ENCODE results near the gene TMEM170A. TPM values are rescaled to one million over a fixed set of nuclear protein-coding genes. Genes with fewer than 3 reads are reported as not detected.
"Not testable (repeated sequence)": the region's sequence is repeated elsewhere in the genome, so short reads cannot be mapped to it uniquely, and the experiment has no call there.

The TMEM170A gene
- polyA plus RNA-seq, 1 donor from 2014 or later, result 51.5 TPM

DNA sequence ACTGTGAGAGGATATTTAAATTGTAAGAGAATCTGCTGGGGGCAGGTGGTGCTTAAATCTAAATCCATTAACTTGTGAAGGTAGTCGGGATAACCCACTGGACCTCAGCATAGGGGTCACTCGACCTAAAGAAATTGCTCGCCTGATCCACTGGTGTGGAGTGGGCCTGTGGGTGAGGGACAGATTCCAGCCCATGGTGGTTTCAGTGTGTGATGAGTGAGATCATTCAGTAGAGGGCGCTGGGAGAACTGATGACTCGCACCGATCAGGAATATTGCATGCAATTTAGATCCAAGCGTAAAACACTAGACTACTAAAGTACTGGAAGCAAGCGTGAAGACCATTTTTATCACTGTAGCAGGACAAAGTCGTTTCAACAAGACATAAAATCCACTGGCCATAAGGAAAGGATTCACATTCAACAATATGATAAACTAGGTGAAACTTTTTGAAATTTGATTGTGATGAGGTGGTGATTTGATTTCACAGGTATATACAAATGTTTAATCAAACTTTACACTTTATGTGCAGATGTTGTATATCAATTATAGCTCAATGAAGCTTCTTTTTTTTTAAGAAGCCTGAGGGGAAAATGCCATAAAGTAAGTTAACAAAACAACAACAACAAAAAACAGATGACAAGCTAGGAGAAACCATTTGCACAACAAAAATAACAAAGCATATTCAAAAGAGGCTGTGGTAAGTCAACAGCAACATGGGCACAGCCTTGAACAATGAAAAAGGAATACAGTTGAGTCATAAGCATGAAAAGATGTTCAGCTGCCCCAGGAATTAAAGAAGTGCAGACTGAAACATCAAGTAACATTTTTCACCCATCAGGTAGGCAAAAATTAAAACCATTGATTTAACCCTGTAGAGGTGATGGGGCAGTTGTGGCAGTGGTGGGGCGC lies 7.5 kb upstream of the TMEM170A start:
- Mint-ChIP-seq H3K27me3 (peaks cover 5% of the 10 kb centered on the region), H3K27ac (no peak overlapping the region)

GRCh38 chr16:75466760-75467159 lies 2.3 kb upstream of the TMEM170A start:
- no peak overlapping the region for H3K27ac Mint-ChIP-seq
- peaks cover 10 to 22% (median 16%) of the 10 kb centered on the region in 3 donors for H3K4me1 Mint-ChIP-seq
- peak overlapping the region in 1 of 4 donors; percentile 35 for H3K4me3 Mint-ChIP-seq
- H3K27me3 Mint-ChIP-seq, result peaks cover under 1% of the 10 kb centered on the region
- no peaks in the 10 kb centered on the region for H3K36me3 Mint-ChIP-seq
- no peaks in the 10 kb centered on the region for H3K9me3 Mint-ChIP-seq

More for the DNA sequence above, 7.5 kb upstream of the TMEM170A start:
- H3K4me1 Mint-ChIP-seq, result peaks cover 0 to 5% (median 5%) of the 10 kb centered on the region in 3 donors
- no peaks in the 10 kb centered on the region for H3K9me3 Mint-ChIP-seq
- peaks cover 2% of the 10 kb centered on the region for H3K36me3 Mint-ChIP-seq
- no peak overlapping the region for H3K4me3 Mint-ChIP-seq

- not testable (repeated sequence) for H3K9me3 Mint-ChIP-seq, H3K36me3 Mint-ChIP-seq, H3K27me3 Mint-ChIP-seq
- peak overlapping the region; percentile 82 to 97 (median 89) for H3K27ac Mint-ChIP-seq
- H3K4me3 Mint-ChIP-seq, result peak overlapping the region; percentile 89 to 96 (median 92)
- peaks cover 14 to 34% (median 25%) of the 10 kb centered on the region in 3 donors for H3K4me1 Mint-ChIP-seq
Observed at GRCh38 chr16:75463389-75464121, 934 bp downstream of the TMEM170A start.

- Mint-ChIP-seq H3K4me1 (peaks cover 14 to 41% (median 25%) of the 10 kb centered on the region in 3 donors), H3K27me3 (no peaks in the 10 kb centered on the region)
Observed at GRCh38 chr16:75462806-75463205, 1.7 kb downstream of the TMEM170A start.

DNA sequence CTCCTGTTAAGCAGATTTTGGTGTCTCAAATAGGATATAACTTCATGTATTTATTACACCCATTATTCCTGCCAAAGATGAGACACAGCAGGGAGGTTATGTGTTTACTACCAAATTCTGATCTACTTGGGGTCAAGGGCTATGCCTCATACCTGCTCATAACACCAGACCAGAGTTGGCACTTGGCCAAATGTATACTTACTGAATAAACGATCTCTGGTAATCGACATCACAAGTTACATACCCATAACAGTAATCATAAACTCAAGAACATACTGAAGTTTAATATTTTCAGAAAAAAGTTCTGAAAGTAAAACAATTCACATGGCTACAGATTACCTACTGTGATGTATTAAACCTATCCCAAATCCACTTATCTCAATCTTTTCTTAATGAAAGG lies 2.9 kb downstream of the TMEM170A start:
- H3K4me1 Mint-ChIP-seq, result peaks cover 17 to 41% (median 33%) of the 10 kb centered on the region in 3 donors
- no peak overlapping the region for H3K27ac Mint-ChIP-seq
- peaks cover 2% of the 10 kb centered on the region for H3K36me3 Mint-ChIP-seq
- no peaks in the 10 kb centered on the region for H3K27me3 Mint-ChIP-seq
- H3K4me3 Mint-ChIP-seq, result peak overlapping the region in 1 of 4 donors; percentile 52
- H3K9me3 Mint-ChIP-seq, result no peaks in the 10 kb centered on the region

More at GRCh38 chr16:75462806-75463205, 1.7 kb downstream of the TMEM170A start:
- no peaks in the 10 kb centered on the region for H3K36me3 Mint-ChIP-seq
- peak overlapping the region; percentile 89 to 96 (median 92) for H3K4me3 Mint-ChIP-seq
- peak overlapping the region; percentile 14 to 97 (median 82) for H3K27ac Mint-ChIP-seq
- no peaks in the 10 kb centered on the region for H3K9me3 Mint-ChIP-seq

DNA sequence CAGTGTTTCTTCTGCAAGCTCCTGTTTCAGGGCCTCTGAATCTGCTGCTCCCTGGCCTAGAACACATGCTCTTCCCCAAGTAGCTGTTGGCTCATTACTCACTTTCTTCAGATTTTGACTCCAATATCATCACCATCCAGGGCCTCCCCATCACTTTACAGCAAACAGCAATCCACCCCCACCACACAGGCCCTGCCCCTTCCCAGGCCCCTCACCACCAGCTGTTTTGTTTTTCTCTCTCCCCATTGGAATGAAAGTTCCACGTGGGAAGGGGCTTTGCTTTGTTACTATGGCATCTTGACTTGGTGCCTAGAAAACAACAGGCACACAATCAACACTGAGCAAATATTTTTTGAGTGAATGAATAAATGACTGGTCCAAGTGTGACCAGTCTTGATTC lies 4.0 kb downstream of the TMEM170A start:
- Mint-ChIP-seq H3K36me3 (peaks cover 2% of the 10 kb centered on the region), H3K27me3 (no peaks in the 10 kb centered on the region), H3K4me1 (peaks cover 17 to 43% (median 34%) of the 10 kb centered on the region in 3 donors), H3K9me3 (no peaks in the 10 kb centered on the region), H3K27ac (peak overlapping the region in 2 of 3 donors; percentile 3 to 39), H3K4me3 (peak overlapping the region in 1 of 4 donors; percentile 24)

DNA sequence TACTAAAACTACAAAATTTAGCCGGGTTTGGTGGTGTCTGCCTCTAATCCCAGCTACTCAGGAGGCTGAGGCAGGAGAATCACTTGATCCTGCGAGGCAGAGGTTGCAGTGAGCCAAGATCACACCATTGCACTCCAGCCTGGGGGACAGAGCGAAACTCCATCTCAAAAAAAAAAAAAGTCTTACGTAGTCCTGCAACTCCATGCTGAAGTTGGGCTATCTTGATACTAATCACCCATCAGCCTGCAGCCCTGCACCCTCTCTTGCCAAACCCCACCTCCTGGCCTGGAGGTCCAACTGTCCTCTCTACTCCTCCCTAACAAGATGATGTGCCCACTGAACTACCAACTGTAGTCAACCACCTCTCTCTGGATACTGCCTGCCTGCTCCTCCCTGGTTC lies 4.8 kb downstream of the TMEM170A start:
- Mint-ChIP-seq H3K4me1 (peaks cover 18 to 43% (median 30%) of the 10 kb centered on the region in 3 donors), H3K36me3 (peaks cover 2% of the 10 kb centered on the region), H3K27me3 (no peaks in the 10 kb centered on the region), H3K27ac (peak overlapping the region in 1 of 3 donors; percentile 3), H3K4me3 (no peak overlapping the region), H3K9me3 (no peaks in the 10 kb centered on the region)

- Mint-ChIP-seq H3K27ac (no peak overlapping the region), H3K36me3 (peaks cover 2% of the 10 kb centered on the region), H3K27me3 (no peaks in the 10 kb centered on the region), H3K4me3 (no peak overlapping the region), H3K9me3 (no peaks in the 10 kb centered on the region), H3K4me1 (peaks cover 16 to 42% (median 34%) of the 10 kb centered on the region in 3 donors)
Observed at GRCh38 chr16:75458439-75458838, 6.0 kb downstream of the TMEM170A start.

DNA sequence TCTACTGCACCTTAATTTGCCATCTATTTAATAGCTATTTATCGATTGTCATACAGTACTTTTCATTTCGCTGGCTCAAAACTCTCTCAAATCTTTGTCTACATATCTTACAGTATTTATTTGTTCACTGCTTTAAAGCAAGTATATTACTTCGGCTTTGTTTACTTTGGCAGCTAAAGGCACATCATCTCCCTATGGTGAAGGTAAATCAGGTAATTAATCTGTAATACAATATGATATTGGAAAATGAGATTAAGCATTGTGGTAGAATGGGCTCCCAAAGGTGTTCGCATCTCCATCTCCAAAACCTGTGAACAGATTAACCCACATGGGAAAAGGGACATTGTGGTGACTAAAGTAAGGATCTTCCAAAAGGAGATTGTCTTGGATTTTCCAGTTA lies 6.5 kb downstream of the TMEM170A start:
- no peaks in the 10 kb centered on the region for H3K9me3 Mint-ChIP-seq
- H3K27me3 Mint-ChIP-seq, result no peaks in the 10 kb centered on the region
- no peak overlapping the region for H3K4me3 Mint-ChIP-seq
- no peak overlapping the region for H3K27ac Mint-ChIP-seq
- peaks cover 12 to 37% (median 35%) of the 10 kb centered on the region in 3 donors for H3K4me1 Mint-ChIP-seq
- peaks cover 2% of the 10 kb centered on the region for H3K36me3 Mint-ChIP-seq

DNA sequence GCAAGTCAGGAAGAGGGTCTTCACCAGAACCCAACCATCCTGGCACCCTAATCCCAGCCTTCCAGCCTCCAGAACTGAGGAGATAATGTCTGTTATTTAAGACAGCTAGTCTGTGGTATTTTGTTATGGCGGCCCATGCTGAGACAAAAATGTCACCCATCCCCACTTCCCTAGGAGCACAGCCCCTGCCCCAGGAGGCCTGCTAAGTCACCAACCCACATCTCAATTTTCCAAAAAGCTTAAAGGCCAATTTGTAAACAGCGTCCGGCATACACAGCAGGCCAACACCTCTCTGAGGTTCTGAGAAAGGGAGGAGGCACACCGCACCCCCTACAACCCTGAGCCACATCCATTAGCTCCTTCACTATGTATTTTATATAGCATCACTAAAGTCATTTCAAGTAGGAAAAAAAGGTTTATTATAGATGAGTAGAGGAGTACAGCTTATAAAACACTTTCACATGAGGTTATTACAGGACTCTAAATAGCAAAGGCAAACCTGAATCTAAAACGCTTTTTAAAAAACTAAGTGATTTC lies 6.9 kb downstream of the TMEM170A start:
- Mint-ChIP-seq H3K9me3 (no peaks in the 10 kb centered on the region), H3K4me3 (no peak overlapping the region), H3K4me1 (peaks cover 9 to 35% (median 35%) of the 10 kb centered on the region in 3 donors), H3K27ac (no peak overlapping the region), H3K27me3 (no peaks in the 10 kb centered on the region), H3K36me3 (peaks cover 2% of the 10 kb centered on the region)

- Mint-ChIP-seq H3K9me3 (no peaks in the 10 kb centered on the region), H3K4me1 (peaks cover 9 to 36% (median 32%) of the 10 kb centered on the region in 3 donors), H3K4me3 (no peak overlapping the region), H3K27me3 (no peaks in the 10 kb centered on the region), H3K27ac (peak overlapping the region in 1 of 3 donors; percentile 6), H3K36me3 (peaks cover 2% of the 10 kb centered on the region)
Observed at GRCh38 chr16:75456971-75457370, 7.5 kb downstream of the TMEM170A start.

GRCh38 chr16:75456486-75456885 lies 8.0 kb downstream of the TMEM170A start:
- H3K4me3 Mint-ChIP-seq, H3K9me3 Mint-ChIP-seq, H3K36me3 Mint-ChIP-seq, H3K27me3 Mint-ChIP-seq: not testable (repeated sequence)
- H3K27ac Mint-ChIP-seq, result peak overlapping the region in 1 of 3 donors; percentile 6
- peaks cover 9 to 39% (median 27%) of the 10 kb centered on the region in 3 donors for H3K4me1 Mint-ChIP-seq

- Mint-ChIP-seq H3K36me3 (peaks cover 2% of the 10 kb centered on the region), H3K4me1 (peaks cover 9 to 36% (median 23%) of the 10 kb centered on the region in 3 donors), H3K27ac (no peak overlapping the region), H3K4me3 (no peak overlapping the region), H3K9me3 (no peaks in the 10 kb centered on the region), H3K27me3 (no peaks in the 10 kb centered on the region)
Observed at GRCh38 chr16:75455677-75456076, 8.8 kb downstream of the TMEM170A start.

- Mint-ChIP-seq H3K36me3 (peaks cover 4% of the 10 kb centered on the region), H3K27ac (no peak overlapping the region), H3K9me3 (no peaks in the 10 kb centered on the region), H3K27me3 (no peaks in the 10 kb centered on the region), H3K4me3 (no peak overlapping the region), H3K4me1 (peaks cover 3 to 25% (median 7%) of the 10 kb centered on the region in 3 donors)
Observed at GRCh38 chr16:75452464-75453190, 11.9 kb downstream of the TMEM170A start.
